Measurements from ENCODE around the gene HNRNPAB.
"Not testable (repeated sequence)": the region's sequence is repeated elsewhere in the genome, so short reads cannot be mapped to it uniquely, and the experiment has no call there.

The HNRNPAB gene

DNA sequence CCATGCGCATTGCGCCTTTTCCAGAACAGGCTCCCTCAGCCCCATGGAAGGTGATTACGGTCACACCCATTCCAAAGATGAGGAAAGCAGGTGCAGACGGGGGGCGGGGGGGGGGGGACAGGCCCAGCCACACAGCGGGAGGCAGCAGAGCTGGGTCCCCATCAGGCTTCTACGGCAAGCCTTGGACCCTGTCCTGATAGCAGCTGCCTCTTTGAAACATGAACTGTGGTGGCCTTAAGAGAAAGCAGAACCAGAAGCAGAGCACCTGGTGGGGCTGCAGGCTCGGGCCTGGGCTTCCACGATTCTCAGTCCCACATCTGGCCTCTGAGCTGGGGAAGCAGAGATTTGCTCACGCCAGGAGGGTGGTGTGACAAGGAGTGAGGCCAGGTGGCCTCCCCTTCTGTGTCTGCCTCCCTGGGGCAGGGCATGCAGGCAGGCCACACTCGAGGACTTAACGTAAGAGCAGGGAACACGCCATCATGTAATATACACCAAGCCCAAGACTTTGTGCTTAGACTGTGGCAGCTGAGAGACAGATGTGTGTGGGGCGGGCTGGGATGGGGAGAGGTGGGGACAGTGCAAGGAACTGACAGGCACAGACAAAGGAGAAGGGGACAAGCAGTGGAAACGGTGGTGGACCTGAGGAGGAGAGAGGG lies 42.4 kb downstream of the HNRNPAB start:
- no peak for DNase-seq (ENCODE audit: low spot score)
- in situ Hi-C loops (cut with MboI; ENCODE audit: low pct_unique_long_range_greater_than_20kb, low sequenced_read_pairs, unreplicated experiment) = no loop called here
- TF ChIP-seq, protein P1, sequence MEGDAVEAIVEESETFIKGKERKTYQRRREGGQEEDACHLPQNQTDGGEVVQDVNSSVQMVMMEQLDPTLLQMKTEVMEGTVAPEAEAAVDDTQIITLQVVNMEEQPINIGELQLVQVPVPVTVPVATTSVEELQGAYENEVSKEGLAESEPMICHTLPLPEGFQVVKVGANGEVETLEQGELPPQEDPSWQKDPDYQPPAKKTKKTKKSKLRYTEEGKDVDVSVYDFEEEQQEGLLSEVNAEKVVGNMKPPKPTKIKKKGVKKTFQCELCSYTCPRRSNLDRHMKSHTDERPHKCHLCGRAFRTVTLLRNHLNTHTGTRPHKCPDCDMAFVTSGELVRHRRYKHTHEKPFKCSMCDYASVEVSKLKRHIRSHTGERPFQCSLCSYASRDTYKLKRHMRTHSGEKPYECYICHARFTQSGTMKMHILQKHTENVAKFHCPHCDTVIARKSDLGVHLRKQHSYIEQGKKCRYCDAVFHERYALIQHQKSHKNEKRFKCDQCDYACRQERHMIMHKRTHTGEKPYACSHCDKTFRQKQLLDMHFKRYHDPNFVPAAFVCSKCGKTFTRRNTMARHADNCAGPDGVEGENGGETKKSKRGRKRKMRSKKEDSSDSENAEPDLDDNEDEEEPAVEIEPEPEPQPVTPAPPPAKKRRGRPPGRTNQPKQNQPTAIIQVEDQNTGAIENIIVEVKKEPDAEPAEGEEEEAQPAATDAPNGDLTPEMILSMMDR (IDR thresholded peaks at IDR 0.05; ENCODE audit: extremely low read depth, insufficient read depth, missing control alignments) = no peak

- in situ Hi-C loops (cut with MboI; ENCODE audit: low pct_unique_long_range_greater_than_20kb, low sequenced_read_pairs, unreplicated experiment) = no loop called here
- TF ChIP-seq, protein P1 (IDR thresholded peaks at IDR 0.05; ENCODE audit: extremely low read depth, insufficient read depth, missing control alignments) = no peak
- DNase-seq (ENCODE audit: low spot score) = no peak
These were observed 43.4 kb downstream of the HNRNPAB start for GRCh38 chr5:178247481-178248456.

DNA sequence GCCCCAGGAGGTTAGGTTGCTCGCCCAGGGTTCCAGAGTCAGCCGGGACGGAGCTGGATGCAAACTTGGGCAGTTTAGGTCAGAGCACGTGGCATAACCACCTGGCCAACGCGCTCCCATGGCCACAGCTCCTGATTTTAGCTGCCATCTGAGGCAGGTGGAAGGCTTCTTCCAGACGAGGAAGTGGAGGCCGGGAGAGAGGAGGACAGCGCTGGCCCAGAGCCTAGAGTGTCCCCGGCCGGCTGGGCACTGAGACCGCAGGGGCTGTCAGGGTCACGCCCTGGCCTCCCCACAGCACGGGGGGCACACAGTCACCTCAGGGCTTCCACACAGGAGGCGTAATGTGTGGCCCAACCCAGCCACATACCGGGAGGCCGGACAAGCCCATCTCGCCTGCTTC lies 44.4 kb downstream of the HNRNPAB start:
- no peak for DNase-seq (ENCODE audit: low spot score)
- in situ Hi-C loops (cut with MboI; ENCODE audit: low pct_unique_long_range_greater_than_20kb, low sequenced_read_pairs, unreplicated experiment) = no loop called here

GRCh38 chr5:178249191-178249989 lies 45.1 kb downstream of the HNRNPAB start:
- TF ChIP-seq, protein P1 (IDR thresholded peaks at IDR 0.05; ENCODE audit: extremely low read depth, insufficient read depth, missing control alignments) = no peak
- no peak for DNase-seq (ENCODE audit: low spot score)
- in situ Hi-C loops (cut with MboI; ENCODE audit: low pct_unique_long_range_greater_than_20kb, low sequenced_read_pairs, unreplicated experiment) = no loop called here

More for the DNA sequence above, 44.4 kb downstream of the HNRNPAB start:
- TF ChIP-seq, protein P1 (IDR thresholded peaks at IDR 0.05; ENCODE audit: extremely low read depth, insufficient read depth, missing control alignments) = no peak

DNA sequence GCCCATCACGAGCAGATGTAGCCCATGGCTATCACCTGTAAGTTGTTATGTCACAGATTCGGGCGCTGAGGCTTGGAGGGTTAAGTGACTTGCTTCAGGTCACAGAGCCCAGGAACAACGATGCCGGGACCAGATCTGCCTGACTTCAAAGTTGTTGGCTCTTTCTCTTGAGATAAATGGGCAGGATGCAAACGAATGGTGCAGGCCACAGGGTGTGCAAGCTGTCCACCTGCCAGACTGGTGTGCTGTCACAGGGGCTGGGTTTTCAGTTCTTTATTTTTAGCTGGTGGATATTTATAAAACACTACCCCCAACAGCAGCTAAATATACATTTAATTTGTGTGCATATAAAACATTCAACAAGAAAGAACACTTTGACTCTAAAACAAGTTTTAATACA lies 45.9 kb downstream of the HNRNPAB start:
- in situ Hi-C loops (cut with MboI; ENCODE audit: low pct_unique_long_range_greater_than_20kb, low sequenced_read_pairs, unreplicated experiment) = no loop called here
- TF ChIP-seq, protein P1 (IDR thresholded peaks at IDR 0.05; ENCODE audit: extremely low read depth, insufficient read depth, missing control alignments) = no peak
- no peak for DNase-seq (ENCODE audit: low spot score)

DNA sequence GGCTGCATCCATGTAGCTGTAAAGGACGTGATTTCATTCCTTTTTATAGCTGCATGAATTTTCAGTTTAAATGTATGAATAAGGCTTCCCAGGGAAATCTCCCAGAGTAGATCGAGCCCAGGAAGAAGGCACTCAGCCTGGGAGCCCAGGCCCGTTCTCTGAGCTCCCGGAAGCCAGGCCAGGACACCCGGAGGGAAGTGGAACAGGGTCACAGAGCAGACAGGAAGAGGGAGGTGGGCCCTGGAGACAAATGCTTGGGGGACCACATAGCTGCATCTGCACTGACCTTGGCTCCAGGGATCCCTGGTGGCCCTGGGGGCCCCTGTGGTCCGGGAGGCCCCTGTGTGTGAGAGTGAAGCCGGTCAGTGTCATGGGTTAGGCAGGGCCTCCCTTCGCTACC lies 47.9 kb downstream of the HNRNPAB start:
- in situ Hi-C loops (cut with MboI; ENCODE audit: low pct_unique_long_range_greater_than_20kb, low sequenced_read_pairs, unreplicated experiment) = no loop called here
- TF ChIP-seq, protein P1 (IDR thresholded peaks at IDR 0.05; ENCODE audit: extremely low read depth, insufficient read depth, missing control alignments) = no peak
- no peak for DNase-seq (ENCODE audit: low spot score)

DNA sequence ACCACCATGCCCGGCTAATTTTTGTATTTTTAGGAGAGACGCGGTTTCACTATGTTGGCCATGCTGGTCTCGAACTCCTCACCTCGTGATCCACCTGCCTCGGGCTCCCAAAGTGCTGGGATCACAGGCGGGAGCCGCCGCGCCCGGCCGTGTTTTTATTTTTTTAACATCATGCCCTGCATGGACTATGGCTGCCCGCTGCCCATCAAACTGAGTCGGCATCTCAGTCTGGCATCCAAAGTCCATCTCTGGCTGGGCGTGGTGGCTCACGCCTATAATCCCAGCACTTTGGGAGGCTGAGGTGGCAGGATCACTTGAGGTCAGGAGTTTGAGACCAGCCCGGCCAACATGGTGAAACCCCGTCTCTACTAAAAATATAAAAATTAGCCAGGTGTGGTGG lies 49.3 kb downstream of the HNRNPAB start:
- DNase-seq (ENCODE audit: low spot score); in situ Hi-C loops (cut with MboI; ENCODE audit: low pct_unique_long_range_greater_than_20kb, low sequenced_read_pairs, unreplicated experiment): not testable (repeated sequence)
